ENCODE results near the gene CDH10.

CDH10 gene

GRCh38 chr5:24475101-24475500, 169.7 kb downstream of the CDH10 start:
- no peak for DNase-seq

DNA sequence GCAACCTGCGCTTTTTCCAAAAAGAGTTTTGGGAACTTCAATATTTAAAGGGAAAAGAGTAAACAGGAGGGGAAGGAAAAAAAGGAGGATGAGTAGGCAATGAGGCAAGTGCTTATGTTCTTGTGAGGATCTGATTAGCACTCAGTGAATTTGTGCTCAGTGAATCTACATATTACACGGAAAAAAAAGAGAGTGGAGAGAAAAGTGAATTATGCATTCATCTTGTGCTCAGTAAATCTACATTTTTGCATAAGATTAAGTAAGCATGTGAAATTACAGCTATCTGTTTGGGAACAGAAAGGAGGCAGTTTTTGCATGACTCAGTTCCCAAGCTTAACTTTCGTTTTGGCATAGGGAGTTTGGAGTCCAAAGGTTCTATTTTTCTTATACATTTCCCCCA, 170.1 kb downstream of the CDH10 start:
- DNase-seq: no peak

DNA sequence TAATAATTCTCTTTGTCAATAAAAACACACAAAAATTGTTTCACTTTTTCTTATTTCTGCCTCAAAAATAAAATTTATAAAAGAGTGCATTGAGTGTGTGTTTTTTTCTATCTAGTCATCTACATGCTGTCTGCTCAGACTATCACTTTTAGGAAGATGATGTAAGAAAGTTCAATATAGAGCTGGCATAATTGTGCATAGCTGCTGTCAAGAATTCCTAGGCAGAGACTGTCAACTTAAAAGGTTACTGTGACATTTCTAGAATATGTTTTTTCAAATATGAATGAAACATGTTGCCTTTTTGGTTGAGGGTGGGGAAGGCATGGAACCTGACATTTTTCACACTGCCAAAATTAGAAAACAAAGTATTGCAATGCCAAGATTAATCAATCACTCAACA, 172.3 kb downstream of the CDH10 start:
- no peak for DNase-seq

DNA sequence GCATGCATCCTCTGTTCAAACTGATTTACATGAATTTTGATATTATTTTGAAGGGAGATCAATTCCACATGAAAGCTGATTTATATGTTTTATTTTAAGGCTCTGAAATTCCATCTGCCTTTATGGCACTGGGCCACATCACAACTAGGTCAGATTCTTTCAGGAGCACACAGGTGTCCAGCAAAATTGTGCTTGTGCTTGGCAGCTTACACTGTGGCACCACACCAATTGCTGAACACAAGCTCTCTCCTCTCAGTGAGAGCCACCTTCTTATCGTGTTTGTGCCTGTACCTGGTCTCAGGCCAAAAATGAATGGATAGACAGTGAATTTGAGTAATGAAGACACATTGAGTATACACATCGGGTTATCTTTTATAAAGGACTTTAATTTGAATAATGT, 200.4 kb downstream of the CDH10 start:
- DNase-seq: no peak

DNA sequence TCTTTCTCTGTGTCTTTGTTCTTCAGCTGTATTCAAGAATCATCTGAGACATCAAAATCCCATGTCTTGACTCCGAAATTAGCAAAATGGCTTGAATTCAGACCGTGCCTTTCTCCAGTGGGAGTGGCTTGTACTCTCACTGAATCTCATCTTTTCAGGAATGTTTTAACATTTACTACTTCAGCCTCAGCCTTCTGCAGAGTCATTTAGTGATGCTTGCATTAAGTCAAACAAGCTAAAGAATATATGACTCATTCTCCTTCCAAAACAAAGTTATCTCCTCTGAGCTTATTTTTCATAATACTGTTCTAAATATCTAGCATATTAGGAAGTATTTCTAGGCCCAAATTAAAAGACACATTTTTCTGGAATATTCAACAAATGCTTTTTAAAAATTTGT, 205.3 kb downstream of the CDH10 start:
- DNase-seq: no peak
